ENCODE data around the gene MDGA2. TPM values are rescaled to one million over a fixed set of nuclear protein-coding genes. Genes with fewer than 3 reads are reported as not detected.

The MDGA2 gene
- total RNA-seq, 2 experiments from 2014 or later: not detected

DNA sequence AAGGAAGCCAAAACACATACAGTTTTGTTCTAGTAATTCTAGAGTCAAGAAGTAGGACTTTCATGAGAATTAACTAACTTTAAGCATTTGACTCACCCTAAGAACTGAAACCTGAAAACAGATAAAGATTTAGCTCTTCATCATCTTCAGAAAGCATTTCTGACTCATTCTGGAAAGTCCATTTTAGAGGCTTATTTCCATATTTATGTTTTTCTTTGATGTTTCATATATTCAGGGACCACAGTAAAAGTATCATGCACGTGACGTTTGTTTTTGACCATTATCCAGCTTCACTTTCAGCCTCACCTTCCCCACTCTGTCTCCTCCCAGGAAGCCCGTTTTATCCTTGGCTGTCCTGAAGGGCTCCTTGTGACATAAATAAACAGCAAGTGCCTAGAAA lies 79.2 kb downstream of the MDGA2 start:
- DNase-seq (no peak), ATAC-seq (no peak)
- POLR2A ChIA-PET: no interaction called here
- Mint-ChIP-seq H3K4me1 (no peaks in the 10 kb centered on the region), H3K27ac (no peak overlapping the region), H3K4me3 (no peak overlapping the region), H3K27me3 (no peaks in the 10 kb centered on the region), H3K36me3 (ENCODE audit: low read depth) (no peaks in the 10 kb centered on the region), H3K9me3 (ENCODE audit: low read depth) (peaks cover 7% of the 10 kb centered on the region)
- CTCF ChIA-PET: no interaction called here
- intact Hi-C loops (cut with DNase I, micrococcal nuclease): no loop called here

DNA sequence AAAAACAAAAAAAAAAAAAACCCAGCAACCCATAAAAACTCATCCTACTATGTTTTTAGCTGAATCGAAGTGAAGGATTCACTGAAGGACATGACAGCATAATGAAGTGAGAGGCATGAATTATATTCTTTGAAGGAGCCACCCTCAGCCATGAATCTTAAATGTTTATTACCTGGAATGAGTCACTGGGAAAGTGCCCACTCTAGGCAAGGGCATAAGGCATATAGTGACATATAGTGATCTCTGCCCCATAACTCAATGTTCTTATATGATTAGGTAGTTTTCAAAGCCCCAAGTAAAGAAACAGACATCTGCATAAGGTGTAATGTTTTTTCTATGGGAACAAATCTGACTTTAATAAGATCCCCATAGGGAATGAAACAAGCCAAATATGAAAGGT lies 79.9 kb downstream of the MDGA2 start:
- intact Hi-C loops (cut with DNase I, micrococcal nuclease): no loop called here
- ChIA-PET CTCF (no interaction called here), POLR2A (no interaction called here)
- no peak overlapping the region for H3K4me3 Mint-ChIP-seq
- H3K27ac Mint-ChIP-seq: no peak overlapping the region
- ATAC-seq (no peak), DNase-seq (no peak)
- no peaks in the 10 kb centered on the region for H3K36me3 Mint-ChIP-seq (ENCODE audit: low read depth)
- no peaks in the 10 kb centered on the region for H3K27me3 Mint-ChIP-seq
- H3K9me3 Mint-ChIP-seq (ENCODE audit: low read depth): peaks cover 7% of the 10 kb centered on the region
- H3K4me1 Mint-ChIP-seq: no peaks in the 10 kb centered on the region

DNA sequence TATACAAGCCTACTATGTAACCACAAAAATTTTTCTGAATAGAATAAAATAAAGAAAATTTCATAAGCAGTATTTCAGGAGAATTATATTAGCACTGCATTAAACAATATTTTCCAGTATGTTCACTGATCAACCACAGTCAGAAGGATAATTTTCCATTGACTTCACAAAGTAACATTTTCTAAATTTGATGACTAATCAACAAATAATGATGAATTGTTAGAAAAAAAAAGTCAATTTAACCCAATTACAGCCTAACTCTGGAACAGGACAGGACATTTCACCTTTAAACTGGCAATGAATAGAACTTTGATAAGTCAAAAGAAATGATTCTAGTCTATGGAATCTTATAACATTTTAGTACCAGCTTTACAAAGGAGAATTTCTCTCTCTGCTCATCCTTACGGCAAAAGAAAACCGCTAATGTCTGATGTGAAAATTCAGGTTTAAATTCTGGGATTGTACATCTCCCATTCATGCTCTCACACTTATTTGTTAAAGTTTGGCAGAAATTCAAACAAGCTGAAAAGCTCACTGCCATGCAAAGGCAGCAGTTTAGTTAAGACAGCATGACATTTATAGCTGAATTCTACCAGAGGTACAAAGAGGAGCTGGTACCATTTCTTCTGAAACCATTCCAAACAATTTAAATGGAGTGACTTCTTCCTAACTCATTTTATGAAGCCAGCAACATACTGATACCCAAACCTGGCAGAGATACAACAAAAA lies 84.5 kb downstream of the MDGA2 start:
- no peak for DNase-seq
- CTCF ChIA-PET: no interaction called here
- intact Hi-C loops (cut with DNase I, micrococcal nuclease): no loop called here
- H3K9me3 Mint-ChIP-seq (ENCODE audit: low read depth): peaks cover 3% of the 10 kb centered on the region
- H3K36me3 Mint-ChIP-seq (ENCODE audit: low read depth): no peaks in the 10 kb centered on the region
- no peak overlapping the region for H3K27ac Mint-ChIP-seq
- H3K4me3 Mint-ChIP-seq: no peak overlapping the region
- H3K27me3 Mint-ChIP-seq: no peaks in the 10 kb centered on the region
- ATAC-seq: no peak
- no peaks in the 10 kb centered on the region for H3K4me1 Mint-ChIP-seq
- POLR2A ChIA-PET: no interaction called here

DNA sequence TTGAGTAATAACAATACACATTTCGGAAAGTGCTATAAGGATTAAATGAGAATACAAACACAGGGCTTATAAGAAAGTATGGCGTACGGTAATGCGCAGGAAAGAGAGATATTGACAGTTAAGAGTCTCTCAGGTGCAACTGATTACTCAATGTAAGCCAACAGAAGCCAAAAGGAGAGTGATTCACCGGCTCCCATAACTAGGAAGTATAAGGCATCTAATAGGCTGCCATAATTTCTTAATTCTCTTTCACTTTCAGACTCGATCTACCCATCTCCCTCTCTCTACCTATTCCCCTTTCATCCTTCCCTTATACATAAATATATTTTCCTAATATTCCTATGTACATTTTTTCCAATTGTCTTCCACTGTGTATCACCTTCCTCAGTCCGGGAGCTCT lies 90.0 kb downstream of the MDGA2 start:
- H3K36me3 Mint-ChIP-seq (ENCODE audit: low read depth): no peaks in the 10 kb centered on the region

DNA sequence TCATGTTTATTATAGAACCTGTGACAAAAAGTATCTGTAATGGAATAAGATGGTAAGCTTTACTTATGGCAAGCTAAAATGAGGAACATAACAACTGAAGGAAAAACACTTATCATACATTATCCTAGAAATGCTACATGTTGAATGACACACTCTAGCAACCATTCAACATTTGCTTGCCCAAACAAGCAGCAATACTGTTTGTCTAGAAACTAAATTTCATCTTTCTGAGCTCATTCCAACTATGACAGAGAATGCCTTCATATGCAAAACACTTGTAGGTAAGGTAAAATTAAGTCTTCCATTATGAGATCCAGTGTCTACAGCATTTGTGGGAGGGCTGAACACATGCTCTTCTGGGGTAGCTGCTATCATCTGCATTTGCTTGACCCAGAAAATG lies 108.1 kb downstream of the MDGA2 start:
- H3K4me1 Mint-ChIP-seq: no peaks in the 10 kb centered on the region
- H3K36me3 Mint-ChIP-seq (ENCODE audit: low read depth): no peaks in the 10 kb centered on the region
- no peaks in the 10 kb centered on the region for H3K27me3 Mint-ChIP-seq
- ATAC-seq: no peak
- ChIA-PET POLR2A (no interaction called here), CTCF (no interaction called here)
- no peak overlapping the region for H3K27ac Mint-ChIP-seq
- no peak for DNase-seq
- intact Hi-C loops (cut with DNase I, micrococcal nuclease): no loop called here
- no peak overlapping the region for H3K4me3 Mint-ChIP-seq
- peaks cover 10% of the 10 kb centered on the region for H3K9me3 Mint-ChIP-seq (ENCODE audit: low read depth)

More for the DNA sequence above, 90.0 kb downstream of the MDGA2 start:
- ATAC-seq (no peak), DNase-seq (no peak)
- Mint-ChIP-seq H3K9me3 (ENCODE audit: low read depth) (peaks cover 2% of the 10 kb centered on the region), H3K4me3 (no peak overlapping the region), H3K4me1 (no peaks in the 10 kb centered on the region), H3K27me3 (no peaks in the 10 kb centered on the region), H3K27ac (no peak overlapping the region)
- intact Hi-C loops (cut with DNase I, micrococcal nuclease): no loop called here
- ChIA-PET POLR2A (no interaction called here), CTCF (no interaction called here)

DNA sequence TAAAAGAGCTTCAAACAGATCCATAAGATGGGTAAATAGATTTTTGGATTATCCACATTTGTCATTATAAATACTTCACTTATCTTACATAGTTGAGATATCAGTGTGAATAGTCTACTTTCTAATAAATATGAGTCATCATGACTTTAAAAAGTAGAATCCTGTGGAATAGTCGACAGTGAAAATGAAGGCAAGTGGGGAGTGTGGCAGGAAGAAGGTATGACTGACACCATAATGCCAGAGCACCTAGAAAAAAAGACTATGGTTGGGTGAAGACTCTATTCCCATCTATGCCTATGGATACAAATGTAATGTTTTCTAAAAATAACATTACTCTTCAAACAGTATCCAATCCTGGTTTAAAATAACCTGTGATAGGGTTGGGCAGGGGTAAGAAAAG lies 117.5 kb downstream of the MDGA2 start:
- Mint-ChIP-seq H3K27ac (no peak overlapping the region), H3K27me3 (no peaks in the 10 kb centered on the region), H3K4me3 (no peak overlapping the region), H3K9me3 (ENCODE audit: low read depth) (peaks cover 5% of the 10 kb centered on the region), H3K36me3 (ENCODE audit: low read depth) (no peaks in the 10 kb centered on the region), H3K4me1 (no peaks in the 10 kb centered on the region)
- ATAC-seq (no peak), DNase-seq (no peak)
- intact Hi-C loops (cut with DNase I, micrococcal nuclease): no loop called here
- POLR2A ChIA-PET: no interaction called here
- CTCF ChIA-PET: no interaction called here

DNA sequence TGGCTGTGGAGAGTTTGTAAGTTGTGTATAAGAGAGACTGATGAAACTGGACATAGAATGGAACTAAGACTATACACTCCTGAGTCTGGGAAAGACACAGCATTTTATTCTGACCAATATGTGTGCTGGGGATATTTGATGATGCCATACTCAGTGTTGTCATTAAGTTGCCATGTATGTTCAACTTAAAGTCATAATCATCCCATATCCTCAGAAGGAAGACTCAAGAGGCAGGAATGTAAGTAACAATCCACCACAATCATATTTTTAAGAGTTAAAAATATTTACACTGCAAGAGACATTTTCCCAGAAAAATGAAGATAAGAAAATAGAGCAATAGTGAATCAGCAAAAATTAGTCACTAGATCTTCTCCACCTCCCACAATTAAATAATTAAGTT lies 120.1 kb downstream of the MDGA2 start:
- ChIA-PET CTCF (interaction anchor here (1.4 kb wide), 1 partner anchor 11 kb away, joined by 4 read pairs; no protein-coding TSS in a partner anchor), POLR2A (no interaction called here)
- Mint-ChIP-seq H3K4me3 (no peak overlapping the region), H3K4me1 (no peaks in the 10 kb centered on the region), H3K27me3 (no peaks in the 10 kb centered on the region), H3K27ac (no peak overlapping the region), H3K36me3 (ENCODE audit: low read depth) (no peaks in the 10 kb centered on the region), H3K9me3 (ENCODE audit: low read depth) (no peaks in the 10 kb centered on the region)
- intact Hi-C loops (cut with DNase I, micrococcal nuclease): no loop called here
- ATAC-seq (no peak), DNase-seq (no peak)

DNA sequence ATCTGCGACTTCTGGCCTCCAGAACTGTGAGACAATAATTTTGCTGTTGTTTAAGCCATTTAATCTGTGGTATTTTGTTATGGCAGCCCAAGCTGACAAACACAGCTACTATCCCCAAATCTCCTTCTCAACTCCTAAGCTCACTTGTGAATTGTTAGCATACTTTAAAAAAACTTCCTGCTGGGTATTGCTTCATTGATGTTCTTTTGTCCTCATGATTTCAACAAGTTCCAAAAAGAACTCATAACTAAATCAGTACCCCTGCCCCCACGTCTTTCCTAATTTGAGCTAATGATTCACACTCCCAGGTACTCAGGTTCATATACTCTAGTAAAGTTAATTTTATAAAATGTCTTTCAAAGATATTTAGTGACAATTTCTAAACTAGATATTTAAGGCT lies 125.5 kb downstream of the MDGA2 start:
- Mint-ChIP-seq H3K4me1 (no peaks in the 10 kb centered on the region), H3K36me3 (ENCODE audit: low read depth) (no peaks in the 10 kb centered on the region), H3K4me3 (no peak overlapping the region), H3K27me3 (no peaks in the 10 kb centered on the region), H3K9me3 (ENCODE audit: low read depth) (no peaks in the 10 kb centered on the region), H3K27ac (no peak overlapping the region)
- POLR2A ChIA-PET: no interaction called here
- CTCF ChIA-PET: no interaction called here
- intact Hi-C loops (cut with DNase I, micrococcal nuclease): no loop called here
- DNase-seq (no peak), ATAC-seq (no peak)

DNA sequence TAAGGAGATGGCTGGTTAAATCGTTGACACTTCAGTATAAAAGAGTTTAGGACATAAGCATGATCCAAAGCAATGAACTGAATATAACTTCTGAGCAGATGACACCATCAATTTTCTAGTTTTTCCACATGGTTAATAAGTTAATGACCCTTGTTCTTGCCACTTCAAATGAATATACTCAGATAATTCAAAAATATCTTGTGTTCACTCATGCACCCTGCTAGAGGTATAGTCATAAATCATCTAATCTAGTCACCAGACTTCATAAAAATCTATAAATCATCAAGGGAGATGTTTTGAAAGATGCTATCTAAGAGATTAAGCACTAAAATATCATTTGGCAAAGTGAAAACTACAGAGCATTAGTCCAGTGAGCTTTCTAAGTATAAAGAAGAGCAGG lies 131.9 kb downstream of the MDGA2 start:
- no peak for DNase-seq
- Mint-ChIP-seq H3K4me3 (no peak overlapping the region), H3K27ac (no peak overlapping the region), H3K36me3 (ENCODE audit: low read depth) (no peaks in the 10 kb centered on the region), H3K9me3 (ENCODE audit: low read depth) (peaks cover 2% of the 10 kb centered on the region), H3K27me3 (no peaks in the 10 kb centered on the region), H3K4me1 (no peaks in the 10 kb centered on the region)
- no peak for ATAC-seq
- POLR2A ChIA-PET: no interaction called here
- intact Hi-C loops (cut with DNase I, micrococcal nuclease): no loop called here
- CTCF ChIA-PET: no interaction called here

DNA sequence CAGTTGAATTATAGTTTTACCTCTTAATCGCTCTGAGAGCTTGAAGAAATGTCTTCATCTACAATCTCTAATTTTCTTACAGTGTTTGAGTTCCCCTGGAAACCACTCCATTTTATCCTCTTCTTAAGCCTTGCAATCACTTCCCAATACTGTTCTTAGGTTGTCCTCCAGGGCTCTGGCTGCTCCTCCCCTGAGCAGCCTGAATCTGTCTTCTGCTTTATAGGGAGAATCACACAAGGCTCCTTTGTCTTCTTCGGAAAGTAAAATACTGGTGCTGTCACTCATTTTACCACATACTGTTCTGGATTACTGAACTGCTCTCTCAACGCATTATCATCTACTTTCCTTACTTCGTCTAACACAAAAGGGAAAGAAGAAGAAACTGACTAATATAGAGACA lies 133.7 kb downstream of the MDGA2 start:
- Mint-ChIP-seq H3K4me3 (no peak overlapping the region), H3K27me3 (no peaks in the 10 kb centered on the region), H3K36me3 (ENCODE audit: low read depth) (no peaks in the 10 kb centered on the region), H3K9me3 (ENCODE audit: low read depth) (peaks cover 2% of the 10 kb centered on the region), H3K4me1 (no peaks in the 10 kb centered on the region), H3K27ac (no peak overlapping the region)
- ATAC-seq (no peak), DNase-seq (no peak)
- CTCF ChIA-PET: no interaction called here
- POLR2A ChIA-PET: no interaction called here
- intact Hi-C loops (cut with DNase I, micrococcal nuclease): no loop called here

DNA sequence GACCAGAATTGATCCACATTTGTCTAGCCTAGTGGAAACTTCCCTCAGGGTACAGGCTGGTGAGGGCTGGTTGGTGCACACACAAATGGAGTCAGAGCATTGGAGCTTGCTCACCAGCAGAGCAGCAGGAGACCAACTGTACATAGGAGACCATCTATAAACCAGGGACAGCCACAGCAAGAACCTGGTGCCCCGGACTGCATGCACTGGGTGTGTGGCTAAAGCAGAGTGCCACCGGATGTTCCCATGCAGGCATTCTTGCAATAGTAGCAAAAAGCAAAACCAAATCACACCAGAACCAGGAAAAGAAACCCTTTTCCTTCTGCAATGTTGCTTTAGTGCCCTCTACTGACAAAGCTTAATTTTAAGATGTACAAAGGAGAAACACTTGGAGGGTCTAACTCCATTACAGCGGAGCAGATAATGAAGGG lies 136.4 kb downstream of the MDGA2 start:
- CTCF ChIA-PET: no interaction called here
- Mint-ChIP-seq H3K36me3 (ENCODE audit: low read depth) (no peaks in the 10 kb centered on the region), H3K27ac (no peak overlapping the region), H3K27me3 (no peaks in the 10 kb centered on the region), H3K4me1 (no peaks in the 10 kb centered on the region), H3K4me3 (no peak overlapping the region), H3K9me3 (ENCODE audit: low read depth) (peaks cover 2% of the 10 kb centered on the region)
- ATAC-seq: no peak
- intact Hi-C loops (cut with DNase I, micrococcal nuclease): no loop called here
- POLR2A ChIA-PET: no interaction called here
- DNase-seq: no peak

DNA sequence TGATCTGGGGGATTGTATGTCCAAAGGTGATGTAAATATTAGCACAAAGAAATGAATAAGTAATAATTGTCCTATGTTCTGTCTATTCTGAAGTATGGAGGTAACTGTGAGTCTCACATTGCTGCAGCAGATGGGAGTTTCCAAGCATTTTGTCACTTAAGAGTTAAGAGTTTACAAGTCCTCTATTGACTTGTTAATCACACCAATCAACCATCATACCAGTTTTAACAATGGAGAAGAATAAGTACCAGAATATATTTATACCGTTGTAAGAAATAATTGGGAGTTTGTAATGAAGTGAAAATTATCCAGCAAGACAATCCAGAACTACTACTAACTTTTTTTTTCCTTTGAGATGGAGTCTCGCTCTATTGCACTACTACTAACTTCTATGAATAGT lies 139.1 kb downstream of the MDGA2 start:
- no peaks in the 10 kb centered on the region for H3K36me3 Mint-ChIP-seq (ENCODE audit: low read depth)
- intact Hi-C loops (cut with DNase I, micrococcal nuclease): no loop called here

More for the DNA sequence above, 139.1 kb downstream of the MDGA2 start:
- H3K27ac Mint-ChIP-seq: no peak overlapping the region
- ChIA-PET POLR2A (no interaction called here), CTCF (no interaction called here)
- H3K4me1 Mint-ChIP-seq: no peaks in the 10 kb centered on the region
- H3K9me3 Mint-ChIP-seq (ENCODE audit: low read depth): peaks cover 6% of the 10 kb centered on the region
- no peak overlapping the region for H3K4me3 Mint-ChIP-seq
- no peak for ATAC-seq
- no peaks in the 10 kb centered on the region for H3K27me3 Mint-ChIP-seq
- no peak for DNase-seq
